Occipital lobe (tissue), 2 donors: ENCODE results near the gene SKA3. TPM values are rescaled to one million over a fixed set of nuclear protein-coding genes. Genes with fewer than 3 reads are reported as not detected.
"Not testable (repeated sequence)": the region's sequence is repeated elsewhere in the genome, so short reads cannot be mapped to it uniquely, and the experiment has no call there.

ENCODE experiments used
- DNase-seq: peaks from one replicate; lab custom pipeline; 2025; lab: John Stamatoyannopoulos, UW
- total RNA-seq: library from RNA; depleted of rRNA; stranded (reverse); fragments of >200 nt; gene quantifications from one replicate; pipeline ENCODE4 v1.2.3, GENCODE V29; 2014

The SKA3 gene
- 14.7 TPM for total RNA-seq

- DNase-seq: peak; percentile 87
Measured at GRCh38 chr13:21176215-21176981, at the start of gene SKA3, which contains the start of gene MRPL57. SKA3 (minus strand) TSS chr13:21176552; CDS start chr13:21176477, 75 bp downstream. MRPL57 (plus strand) TSS chr13:21176658; CDS start chr13:21176917, 259 bp downstream.

DNA sequence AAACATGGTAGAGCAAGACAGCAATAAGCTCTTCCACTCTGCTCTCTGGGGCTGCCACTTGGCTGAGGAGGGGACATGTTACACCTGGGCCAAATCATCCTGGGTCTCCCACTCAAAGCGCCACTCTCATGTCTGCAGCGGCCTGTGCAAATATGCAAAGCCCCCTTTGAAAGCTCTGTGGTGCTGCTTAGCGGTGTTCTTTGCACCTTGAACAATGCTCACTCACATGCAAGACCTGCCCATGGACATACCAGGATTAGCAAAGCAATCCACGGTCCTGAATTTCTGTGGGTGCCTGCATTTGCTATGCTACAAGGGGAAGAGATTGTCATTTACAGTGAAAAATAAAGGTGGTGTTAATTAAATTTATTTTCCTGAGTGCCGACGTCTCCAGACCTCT, 48.7 kb upstream of the SKA3 start:
- DNase-seq: no peak

GRCh38 chr13:21221268-21221667, 44.9 kb upstream of the SKA3 start:
- DNase-seq: no peak

- DNase-seq: not testable (repeated sequence)
Measured at GRCh38 chr13:21219716-21220115, 43.4 kb upstream of the SKA3 start.

DNA sequence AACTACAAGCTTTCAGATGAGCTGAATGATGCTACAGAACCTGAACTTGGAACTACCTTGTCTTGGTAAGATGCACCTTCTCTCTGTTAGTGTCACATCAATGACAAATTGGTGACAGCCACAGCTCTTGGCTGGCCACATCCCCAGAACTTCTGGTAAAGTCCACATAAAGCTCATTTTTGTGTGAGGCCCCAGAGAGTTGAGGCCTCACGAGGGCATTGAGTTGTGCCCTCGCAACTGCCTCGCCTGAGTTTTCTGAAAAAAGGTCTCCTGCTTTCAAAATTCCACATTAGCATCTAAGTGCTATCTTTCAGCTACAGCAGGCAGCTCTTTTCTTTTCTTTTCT, 42.7 kb upstream of the SKA3 start:
- DNase-seq: no peak

GRCh38 chr13:21218351-21219035, 42.1 kb upstream of the SKA3 start:
- no peak for DNase-seq

GRCh38 chr13:21216332-21216731, 40.0 kb upstream of the SKA3 start:
- no peak for DNase-seq

GRCh38 chr13:21215419-21215818, 39.1 kb upstream of the SKA3 start:
- DNase-seq: not testable (repeated sequence)

- no peak for DNase-seq
Measured at GRCh38 chr13:21212138-21212775, 35.9 kb upstream of the SKA3 start.

- no peak for DNase-seq
Measured at GRCh38 chr13:21208652-21209154, 32.4 kb upstream of the SKA3 start.

GRCh38 chr13:21202767-21203531, 26.6 kb upstream of the SKA3 start:
- DNase-seq: no peak

GRCh38 chr13:21201456-21202190, 25.3 kb upstream of the SKA3 start:
- DNase-seq: not testable (repeated sequence)

GRCh38 chr13:21198391-21198790, 22.0 kb upstream of the SKA3 start:
- not testable (repeated sequence) for DNase-seq

DNA sequence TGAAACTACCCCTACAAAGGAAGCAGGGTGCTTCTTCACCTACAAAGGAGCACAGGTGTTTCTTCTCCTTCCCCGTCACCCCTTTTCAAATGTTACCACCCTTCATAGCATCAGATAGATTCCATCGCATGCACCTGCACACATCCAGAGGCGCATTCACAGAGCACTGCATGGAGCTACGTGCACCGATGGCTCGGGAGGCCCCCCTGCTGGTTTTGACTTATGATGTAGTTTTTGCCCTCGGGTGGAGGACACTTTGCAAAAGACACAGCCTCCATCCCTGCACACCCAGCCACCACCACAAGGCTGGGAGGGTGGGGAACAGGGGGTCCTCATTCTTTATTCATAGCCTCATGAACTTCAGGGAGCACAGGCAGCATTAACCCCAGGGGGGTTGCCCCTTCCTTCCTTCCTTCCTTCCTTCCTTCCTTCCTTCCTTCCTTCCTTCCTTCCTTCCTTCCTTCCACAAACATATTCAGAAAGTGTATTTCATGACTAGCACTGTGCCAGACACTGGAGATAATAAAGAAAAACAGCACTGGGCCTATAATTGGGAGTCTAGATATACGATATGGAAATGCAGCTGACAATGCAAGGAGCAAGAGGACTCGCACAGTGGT, 21.4 kb upstream of the SKA3 start:
- not testable (repeated sequence) for DNase-seq

DNA sequence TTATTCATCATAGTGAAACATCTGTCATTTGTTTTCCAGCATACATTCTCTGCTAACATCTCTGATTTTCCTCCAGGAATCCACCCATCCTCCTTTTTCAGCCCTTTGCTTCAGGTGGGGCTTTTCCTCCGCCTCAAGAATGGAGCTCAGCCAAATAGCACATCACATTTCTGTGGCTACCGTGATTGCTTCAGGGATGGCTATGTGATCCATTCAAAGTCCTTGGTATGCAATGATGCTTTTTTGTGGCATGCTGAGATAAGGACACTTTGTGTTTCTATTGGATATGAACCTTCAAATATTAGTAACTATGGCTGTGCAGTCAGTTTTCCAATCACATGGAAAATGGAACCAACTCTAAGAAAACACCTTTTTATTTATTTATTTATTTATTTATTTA, 18.4 kb upstream of the SKA3 start:
- not testable (repeated sequence) for DNase-seq

GRCh38 chr13:21186410-21186809, 10.1 kb upstream of the SKA3 start:
- not testable (repeated sequence) for DNase-seq

DNA sequence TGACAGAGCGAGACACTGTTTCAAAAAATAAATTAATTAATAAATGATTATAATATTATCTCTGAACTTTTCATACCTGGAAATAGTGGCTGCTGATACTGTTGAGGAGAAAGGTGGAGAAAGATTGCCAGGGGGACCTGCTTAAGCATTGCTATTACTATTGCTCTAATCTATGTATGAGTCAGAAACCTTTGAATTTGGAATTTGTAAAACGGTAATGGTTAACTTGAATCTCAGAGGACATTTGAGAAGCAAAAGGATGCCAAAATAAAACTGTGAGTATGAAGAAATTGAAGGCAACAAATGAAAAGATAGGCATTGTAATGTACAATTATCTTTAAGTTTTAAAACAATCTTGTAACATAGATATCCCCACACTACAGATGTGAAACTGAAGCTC, 5.3 kb upstream of the SKA3 start:
- no peak for DNase-seq

GRCh38 chr13:21176982-21177284, 581 bp upstream of the SKA3 start:
- no peak for DNase-seq

DNA sequence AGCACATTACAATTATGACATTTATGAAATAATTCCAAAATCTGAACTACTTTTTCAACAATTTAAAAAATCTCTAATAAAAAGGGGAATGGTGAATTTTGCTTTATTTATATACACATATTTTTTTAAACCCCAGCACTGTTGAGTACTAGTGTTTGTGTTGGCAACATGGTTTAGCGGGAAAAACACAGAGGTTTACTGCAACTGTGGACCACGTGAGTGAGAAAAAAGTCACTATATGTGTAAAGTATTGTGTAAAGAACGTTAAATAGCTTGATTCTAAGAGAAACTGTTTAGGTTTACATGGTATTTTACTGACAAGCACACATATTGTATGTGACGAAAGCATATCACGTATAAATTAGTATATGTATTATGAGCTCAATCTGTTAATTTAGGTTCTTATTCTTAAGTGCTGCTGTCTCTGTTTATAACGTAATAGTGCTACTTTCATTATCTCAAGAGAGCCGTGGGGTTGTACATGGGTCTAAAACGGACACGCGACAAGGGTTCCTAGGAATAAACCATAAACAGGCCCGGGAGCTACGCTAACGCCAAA, 617 bp downstream of the SKA3 start:
- DNase-seq: no peak

DNA sequence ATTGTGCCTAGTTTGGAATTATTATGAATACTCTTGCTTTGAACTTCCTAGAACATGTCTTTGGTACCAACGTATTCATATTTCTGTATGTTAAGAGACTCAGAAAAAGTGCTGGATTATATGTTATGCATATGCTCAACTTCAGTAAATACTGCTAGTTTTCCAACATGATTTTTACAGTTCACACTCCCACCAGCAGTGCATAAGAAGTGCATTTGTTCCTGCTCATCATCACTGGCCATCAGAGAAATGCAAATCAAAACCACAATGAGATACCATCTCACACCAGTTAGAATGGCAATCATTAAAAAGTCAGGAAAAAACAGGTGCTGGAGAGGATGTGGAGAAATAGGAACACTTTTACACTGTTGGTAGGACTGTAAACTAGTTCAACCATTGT, 2.6 kb downstream of the SKA3 start:
- DNase-seq: not testable (repeated sequence)
